ENCODE results near the gene RECQL5. TPM values are rescaled to one million over a fixed set of nuclear protein-coding genes. Genes with fewer than 3 reads are reported as not detected.
A peak's percentile ranks its signal among the peaks of the same experiment; 100 is the strongest.

The RECQL5 gene
- polyA plus RNA-seq, 2 of the 4 experiments (the other 2 are of a cell fraction) = 22.7 to 39.9 TPM

DNA sequence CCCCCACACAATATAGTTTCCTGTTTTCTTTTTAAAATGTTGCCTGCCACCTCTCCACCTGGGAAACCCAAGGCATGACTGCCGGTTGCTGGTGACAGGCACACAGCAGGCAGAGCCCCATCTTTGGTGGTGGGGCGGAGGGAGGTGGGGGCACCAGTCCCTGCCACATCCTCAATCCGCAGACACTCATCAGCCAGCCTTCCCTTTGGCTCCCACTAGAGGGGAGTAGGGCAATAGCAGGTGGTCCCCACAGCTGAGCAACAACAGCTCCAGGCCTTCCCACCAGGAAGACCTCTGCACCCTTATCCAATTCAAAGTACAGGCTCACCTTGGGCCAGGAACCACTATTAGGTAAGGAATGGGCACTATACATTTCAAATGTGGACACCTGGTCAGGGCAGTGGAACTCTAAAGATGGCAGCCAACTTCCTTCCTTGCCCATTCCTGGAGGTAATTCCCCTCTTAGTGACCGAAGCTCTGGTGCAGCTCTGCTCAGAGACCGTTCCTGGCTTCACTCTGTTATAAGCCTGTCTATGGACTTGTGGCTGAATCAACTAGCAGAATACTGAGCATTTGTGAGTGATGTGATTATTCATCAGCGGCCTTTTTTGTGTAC, 13.9 kb downstream of the RECQL5 start:
- FAIRE-seq (peak; percentile 76), ATAC-seq (peak; percentile 86 to 93), DNase-seq (ENCODE audit: low read depth in 1 of 2, low spot score in 1 of 2) (peak; percentile 58 to 60)
- Histone ChIP-seq H3K27ac (0 out of 6 replicates have a peak overlapping the region, but pooled peaks of 1 of the 2 experiments have one; percentile 11), H3K4me3 (no peak overlapping the region), H3K4me2 (no peak overlapping the region), H3K9me3 (no peaks in the 10 kb centered on the region), H3K4me1 (no peaks in the 10 kb centered on the region)
- WGBS (ENCODE audit: missing lambda C conversion rate) = 85% methylated on average over 6 of the region's 6 CpGs
- ChIA-PET CTCF (interaction anchor here (0.6 to 51.3 kb wide), 14 partner anchors 7 to 221 kb away, joined by 3 to 2254 read pairs (median 6); partner anchors contain the start of genes GALK1, ITGB4, RECQL5 and SAP30BP), POLR2A (interaction anchor here (0.5 kb wide), 1 partner anchor 375 kb away, joined by 3 read pairs; no protein-coding TSS in a partner anchor)
- TF ChIP-seq TFCP2L1 (CRISPR knock-in tag; IDR thresholded peaks at IDR 0.05) (no peak), SMC3 (IDR thresholded peaks at IDR 0.05) (peak; percentile 41; the same call in 2 of the 3 replicates), HOXA7 (CRISPR knock-in tag; IDR thresholded peaks at IDR 0.05) (no peak), HDAC2 (IDR thresholded peaks at IDR 0.05) (no peak), FOXS1 (CRISPR knock-in tag; IDR thresholded peaks at IDR 0.05) (no peak), ZFP36 (IDR thresholded peaks at IDR 0.05; ENCODE audit: borderline replicate concordance, partially characterized antibody) (no peak), HOXB13 (CRISPR knock-in tag; IDR thresholded peaks at IDR 0.05; ENCODE audit: low read depth) (no peak), ZSCAN20 (CRISPR knock-in tag; IDR thresholded peaks at IDR 0.05) (no peak), MAFK (IDR thresholded peaks at IDR 0.05; ENCODE audit: partially characterized antibody) (no peak), RAD21 (conservative IDR thresholded peaks at IDR 0.05 in 1 of 2, IDR thresholded peaks at IDR 0.05 in 1 of 2) (peak; percentile 55 to 79; a peak in 4 of 5 replicates), RARB (CRISPR knock-in tag; IDR thresholded peaks at IDR 0.05) (no peak)
- TF ChIP-seq, protein P1, sequence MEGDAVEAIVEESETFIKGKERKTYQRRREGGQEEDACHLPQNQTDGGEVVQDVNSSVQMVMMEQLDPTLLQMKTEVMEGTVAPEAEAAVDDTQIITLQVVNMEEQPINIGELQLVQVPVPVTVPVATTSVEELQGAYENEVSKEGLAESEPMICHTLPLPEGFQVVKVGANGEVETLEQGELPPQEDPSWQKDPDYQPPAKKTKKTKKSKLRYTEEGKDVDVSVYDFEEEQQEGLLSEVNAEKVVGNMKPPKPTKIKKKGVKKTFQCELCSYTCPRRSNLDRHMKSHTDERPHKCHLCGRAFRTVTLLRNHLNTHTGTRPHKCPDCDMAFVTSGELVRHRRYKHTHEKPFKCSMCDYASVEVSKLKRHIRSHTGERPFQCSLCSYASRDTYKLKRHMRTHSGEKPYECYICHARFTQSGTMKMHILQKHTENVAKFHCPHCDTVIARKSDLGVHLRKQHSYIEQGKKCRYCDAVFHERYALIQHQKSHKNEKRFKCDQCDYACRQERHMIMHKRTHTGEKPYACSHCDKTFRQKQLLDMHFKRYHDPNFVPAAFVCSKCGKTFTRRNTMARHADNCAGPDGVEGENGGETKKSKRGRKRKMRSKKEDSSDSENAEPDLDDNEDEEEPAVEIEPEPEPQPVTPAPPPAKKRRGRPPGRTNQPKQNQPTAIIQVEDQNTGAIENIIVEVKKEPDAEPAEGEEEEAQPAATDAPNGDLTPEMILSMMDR (IDR thresholded peaks at IDR 0.05) = peak; percentile 70
- TF ChIP-seq, protein P2, sequence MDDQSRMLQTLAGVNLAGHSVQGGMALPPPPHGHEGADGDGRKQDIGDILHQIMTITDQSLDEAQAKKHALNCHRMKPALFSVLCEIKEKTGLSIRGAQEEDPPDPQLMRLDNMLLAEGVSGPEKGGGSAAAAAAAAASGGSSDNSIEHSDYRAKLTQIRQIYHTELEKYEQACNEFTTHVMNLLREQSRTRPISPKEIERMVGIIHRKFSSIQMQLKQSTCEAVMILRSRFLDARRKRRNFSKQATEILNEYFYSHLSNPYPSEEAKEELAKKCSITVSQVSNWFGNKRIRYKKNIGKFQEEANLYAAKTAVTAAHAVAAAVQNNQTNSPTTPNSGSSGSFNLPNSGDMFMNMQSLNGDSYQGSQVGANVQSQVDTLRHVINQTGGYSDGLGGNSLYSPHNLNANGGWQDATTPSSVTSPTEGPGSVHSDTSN (IDR thresholded peaks at IDR 0.05) = no peak
- TF ChIP-seq, protein P3, sequence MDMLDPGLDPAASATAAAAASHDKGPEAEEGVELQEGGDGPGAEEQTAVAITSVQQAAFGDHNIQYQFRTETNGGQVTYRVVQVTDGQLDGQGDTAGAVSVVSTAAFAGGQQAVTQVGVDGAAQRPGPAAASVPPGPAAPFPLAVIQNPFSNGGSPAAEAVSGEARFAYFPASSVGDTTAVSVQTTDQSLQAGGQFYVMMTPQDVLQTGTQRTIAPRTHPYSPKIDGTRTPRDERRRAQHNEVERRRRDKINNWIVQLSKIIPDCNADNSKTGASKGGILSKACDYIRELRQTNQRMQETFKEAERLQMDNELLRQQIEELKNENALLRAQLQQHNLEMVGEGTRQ (IDR thresholded peaks at IDR 0.05) = no peak

DNA sequence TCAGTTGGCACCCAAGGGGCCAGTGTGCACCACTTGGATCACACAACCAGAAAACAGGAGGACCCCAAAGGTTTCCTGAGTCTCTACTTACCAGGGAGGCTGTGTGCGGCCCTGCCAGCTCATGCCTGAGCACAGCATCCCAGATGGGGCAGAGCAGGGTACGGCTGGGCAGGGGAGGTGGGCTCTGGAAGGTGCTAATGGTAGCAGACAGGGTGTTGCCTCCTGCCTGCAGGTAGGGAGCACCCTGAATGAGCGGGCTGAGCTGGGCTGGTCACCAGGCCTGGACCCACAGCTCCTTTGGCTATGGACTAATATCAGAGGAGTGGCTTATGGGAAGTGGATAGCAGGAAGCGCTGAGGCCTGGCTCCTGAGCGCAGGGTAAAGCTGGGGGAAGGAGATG, 14.6 kb downstream of the RECQL5 start:
- Histone ChIP-seq H3K4me1 (peaks cover 2% of the 10 kb centered on the region; the same call in 2 of the 3 replicates), H3K4me2 (no peak overlapping the region), H3K27ac (0 out of 6 replicates have a peak overlapping the region, but pooled peaks of 1 of the 2 experiments have one; percentile 11), H3K9me3 (no peaks in the 10 kb centered on the region), H3K4me3 (no peak overlapping the region)
- DNase-seq (ENCODE audit: low read depth in 1 of 2, low spot score in 1 of 2) (no peak), ATAC-seq (no peak; a peak in 1 of 6 replicates), FAIRE-seq (no peak)
- POLR2A ChIA-PET = interaction anchor here (0.5 kb wide), 1 partner anchor 375 kb away, joined by 3 read pairs; no protein-coding TSS in a partner anchor
- WGBS (ENCODE audit: missing lambda C conversion rate) = 94% methylated on average over 5 of the region's 5 CpGs
- no peak for TF ChIP-seq NPAS2 (CRISPR knock-in tag; IDR thresholded peaks at IDR 0.05; ENCODE audit: borderline replicate concordance)
- TF ChIP-seq EHMT2 (IDR thresholded peaks at IDR 0.05; ENCODE audit: low read depth) = no peak
- TF ChIP-seq CBX8 (IDR thresholded peaks at IDR 0.05) = no peak
- no peak for TF ChIP-seq CBX2 (IDR thresholded peaks at IDR 0.05; ENCODE audit: borderline replicate concordance, low read depth)
- TF ChIP-seq MAFK (IDR thresholded peaks at IDR 0.05; ENCODE audit: partially characterized antibody) = no peak
- TF ChIP-seq FOXS1 (CRISPR knock-in tag; IDR thresholded peaks at IDR 0.05) = no peak
- TF ChIP-seq ZC3H11A (IDR thresholded peaks at IDR 0.05) = no peak
- TF ChIP-seq CHD2 (IDR thresholded peaks at IDR 0.05; ENCODE audit: low read length, partially characterized antibody) = no peak
- TF ChIP-seq, protein P3 (IDR thresholded peaks at IDR 0.05) = no peak
- TF ChIP-seq RARB (CRISPR knock-in tag; IDR thresholded peaks at IDR 0.05) = no peak
- TF ChIP-seq, protein P1 (IDR thresholded peaks at IDR 0.05) = no peak
- TF ChIP-seq EP300 (IDR thresholded peaks at IDR 0.05) = no peak
- TF ChIP-seq EHF (CRISPR knock-in tag; IDR thresholded peaks at IDR 0.05) = no peak
- CTCF ChIA-PET = interaction anchor here (0.9 to 51.3 kb wide), 13 partner anchors 6 to 136 kb away, joined by 3 to 2254 read pairs (median 8); partner anchors contain the start of genes GALK1, ITGB4, RECQL5 and SAP30BP

Data from A549 (cell line).